Bronchus fibroblast of lung (primary cell): Measurements from ENCODE around the gene ST6GALNAC3. TPM values are rescaled to one million over a fixed set of nuclear protein-coding genes. Genes with fewer than 3 reads are reported as not detected.

ENCODE experiments used
- total RNA-seq: library from RNA; depleted of rRNA; stranded (reverse); fragments of >200 nt; gene quantifications from 2 replicates; pipeline ENCODE4 v1.2.3, GENCODE V29; 2015

The ST6GALNAC3 gene
- total RNA-seq, result 1.5 and 3.6 TPM in 2 replicates

GRCh38 chr1:76074321-76075187 lies at the start of gene ST6GALNAC3:
Gene ST6GALNAC3, plus strand, starts transcription at chr1:76074746.

Other genes with a start within 250 kb of the ST6GALNAC3 start
- not detected in 2 replicates for gene ASB17, start 142.3 kb upstream of the ST6GALNAC3 start, total RNA-seq